Measurements from ENCODE around the gene RPA1.
"Not testable (repeated sequence)": the region's sequence is repeated elsewhere in the genome, so short reads cannot be mapped to it uniquely, and the experiment has no call there.

Gene RPA1

DNA sequence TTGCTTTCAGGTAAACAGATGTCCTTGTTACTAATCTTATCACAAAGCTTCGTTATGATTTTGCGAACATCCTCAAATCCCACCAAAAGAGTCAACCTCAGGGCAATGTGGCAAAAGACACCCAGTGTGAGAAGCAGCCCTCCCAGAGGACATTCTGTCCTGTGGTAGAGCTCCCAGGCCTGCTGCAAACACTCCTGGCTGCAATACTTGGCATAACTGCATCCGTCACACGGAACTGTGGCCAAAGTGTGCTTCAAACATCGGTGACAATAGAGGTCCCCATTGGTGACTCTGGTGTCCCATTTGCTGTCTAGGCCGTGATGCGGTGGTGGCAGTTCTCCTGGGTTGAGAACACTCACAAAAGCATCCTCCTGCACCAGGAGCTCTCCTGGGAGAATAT, 29.6 kb upstream of the RPA1 start:
- TF ChIP-seq, protein P1, sequence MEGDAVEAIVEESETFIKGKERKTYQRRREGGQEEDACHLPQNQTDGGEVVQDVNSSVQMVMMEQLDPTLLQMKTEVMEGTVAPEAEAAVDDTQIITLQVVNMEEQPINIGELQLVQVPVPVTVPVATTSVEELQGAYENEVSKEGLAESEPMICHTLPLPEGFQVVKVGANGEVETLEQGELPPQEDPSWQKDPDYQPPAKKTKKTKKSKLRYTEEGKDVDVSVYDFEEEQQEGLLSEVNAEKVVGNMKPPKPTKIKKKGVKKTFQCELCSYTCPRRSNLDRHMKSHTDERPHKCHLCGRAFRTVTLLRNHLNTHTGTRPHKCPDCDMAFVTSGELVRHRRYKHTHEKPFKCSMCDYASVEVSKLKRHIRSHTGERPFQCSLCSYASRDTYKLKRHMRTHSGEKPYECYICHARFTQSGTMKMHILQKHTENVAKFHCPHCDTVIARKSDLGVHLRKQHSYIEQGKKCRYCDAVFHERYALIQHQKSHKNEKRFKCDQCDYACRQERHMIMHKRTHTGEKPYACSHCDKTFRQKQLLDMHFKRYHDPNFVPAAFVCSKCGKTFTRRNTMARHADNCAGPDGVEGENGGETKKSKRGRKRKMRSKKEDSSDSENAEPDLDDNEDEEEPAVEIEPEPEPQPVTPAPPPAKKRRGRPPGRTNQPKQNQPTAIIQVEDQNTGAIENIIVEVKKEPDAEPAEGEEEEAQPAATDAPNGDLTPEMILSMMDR (IDR thresholded peaks at IDR 0.05; ENCODE audit: low read length, missing control alignments), result no peak
- DNase-seq (ENCODE audit: low read depth), result no peak
- H3K4me3 ChIP-seq (replicated peaks; ENCODE audit: low read depth, low read length), result no peak overlapping the region

DNA sequence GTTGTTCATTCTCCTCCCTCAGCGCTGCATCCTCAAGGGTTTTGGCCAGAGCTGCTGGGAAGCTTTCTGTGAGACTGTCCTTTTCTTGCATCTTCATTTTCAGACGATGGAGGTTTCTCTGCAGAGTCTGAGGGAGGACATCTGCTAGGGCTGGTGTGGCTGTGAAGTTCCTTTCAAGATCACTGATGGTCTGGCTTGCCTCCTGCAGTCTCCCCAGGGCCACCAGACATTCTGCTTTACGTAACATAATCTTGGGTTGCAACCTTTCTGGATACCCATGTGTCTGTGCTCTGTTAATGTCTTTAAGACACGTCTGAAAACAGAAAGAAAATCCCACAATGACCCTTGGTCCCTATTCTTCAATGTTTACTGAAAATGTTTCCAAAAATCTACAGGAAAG, 29.1 kb upstream of the RPA1 start:
- no peak for DNase-seq (ENCODE audit: low read depth)
- no peak overlapping the region for H3K4me3 ChIP-seq (replicated peaks; ENCODE audit: low read depth, low read length)
- TF ChIP-seq, protein P1 (IDR thresholded peaks at IDR 0.05; ENCODE audit: low read length, missing control alignments), result no peak

DNA sequence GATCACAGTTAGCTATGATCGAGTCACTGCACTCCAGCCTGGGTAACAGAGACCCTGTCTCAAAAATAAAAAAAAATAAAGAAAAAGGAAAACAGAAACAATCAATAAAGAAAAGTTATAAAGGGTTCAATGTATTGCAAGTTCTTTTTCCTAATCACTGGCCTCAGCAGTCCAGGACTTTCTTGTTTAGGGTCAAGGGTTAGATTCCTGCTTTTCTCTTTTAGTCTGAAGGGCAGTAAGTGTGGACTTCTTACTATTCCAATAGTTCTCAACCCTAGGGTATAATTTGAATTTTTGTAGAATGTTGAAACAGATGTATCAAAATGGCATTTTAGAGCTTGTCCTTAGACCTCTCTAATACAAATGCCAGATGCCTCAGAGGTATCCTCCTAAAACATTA, 27.4 kb upstream of the RPA1 start:
- TF ChIP-seq, protein P1 (IDR thresholded peaks at IDR 0.05; ENCODE audit: low read length, missing control alignments), result no peak
- H3K4me3 ChIP-seq (replicated peaks; ENCODE audit: low read depth, low read length), result no peak overlapping the region
- no peak for DNase-seq (ENCODE audit: low read depth)

DNA sequence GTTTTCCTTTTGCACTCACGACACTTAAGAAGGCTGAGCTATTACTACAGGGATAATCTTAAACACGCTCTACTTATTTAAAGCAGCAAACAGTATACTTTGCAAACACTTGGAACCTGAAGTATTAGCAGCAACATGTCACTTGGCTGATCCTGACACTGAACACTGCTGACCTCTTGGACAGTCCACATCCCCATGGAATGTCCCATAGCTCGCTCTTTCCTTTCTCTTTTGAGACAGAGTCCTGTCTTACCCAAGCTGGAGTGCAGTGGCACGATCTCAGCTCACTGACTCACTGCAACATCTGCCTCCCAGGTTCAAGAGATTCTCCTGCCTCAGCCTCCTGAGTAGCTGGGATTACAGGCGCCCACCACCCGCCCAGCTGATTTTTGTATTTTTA, 26.5 kb upstream of the RPA1 start:
- TF ChIP-seq, protein P1 (IDR thresholded peaks at IDR 0.05; ENCODE audit: low read length, missing control alignments), result no peak

DNA sequence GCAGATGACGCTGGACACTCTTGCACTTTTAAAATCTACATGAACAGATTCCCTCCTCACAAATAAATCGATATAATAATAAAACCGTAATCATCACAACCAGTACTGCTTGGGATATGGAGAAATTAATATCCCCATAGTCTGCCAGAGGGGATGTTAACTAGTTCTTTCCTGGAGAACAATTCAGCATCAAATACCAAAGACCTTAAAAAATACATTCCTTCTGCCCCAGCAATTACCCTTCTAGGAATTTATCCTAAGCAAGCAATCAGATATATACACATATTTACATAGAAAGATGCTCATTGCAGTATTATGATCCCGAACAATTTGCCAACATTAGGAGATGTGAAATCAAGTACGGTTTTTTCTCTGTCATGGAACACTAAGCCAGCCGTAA, 21.9 kb upstream of the RPA1 start:
- TF ChIP-seq, protein P1 (IDR thresholded peaks at IDR 0.05; ENCODE audit: low read length, missing control alignments), result no peak
- no peak for DNase-seq (ENCODE audit: low read depth)
- H3K4me3 ChIP-seq (replicated peaks; ENCODE audit: low read depth, low read length), result no peak overlapping the region

More for the DNA sequence above, 26.5 kb upstream of the RPA1 start:
- H3K4me3 ChIP-seq (replicated peaks; ENCODE audit: low read depth, low read length), result no peak overlapping the region
- no peak for DNase-seq (ENCODE audit: low read depth)

DNA sequence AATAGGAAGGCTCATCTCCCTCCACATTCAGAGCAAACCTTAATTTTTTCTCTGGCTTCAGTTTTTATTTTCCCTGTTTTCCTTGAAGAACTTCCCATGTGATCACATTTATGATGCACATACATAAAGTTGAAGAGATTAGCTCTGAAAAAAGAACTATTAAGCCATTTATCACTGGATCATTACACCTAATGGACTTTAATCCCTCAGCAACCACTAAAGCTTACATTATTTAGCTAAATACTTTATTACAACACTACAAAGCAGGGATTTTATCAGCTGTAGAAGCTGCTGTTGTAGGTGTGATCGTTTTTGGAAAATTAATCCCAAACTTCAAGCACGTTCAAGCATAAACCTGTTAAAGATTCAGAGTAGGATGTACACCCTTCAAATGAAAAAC, 21.2 kb upstream of the RPA1 start:
- H3K4me3 ChIP-seq (replicated peaks; ENCODE audit: low read depth, low read length), result no peak overlapping the region
- no peak for DNase-seq (ENCODE audit: low read depth)
- TF ChIP-seq, protein P1 (IDR thresholded peaks at IDR 0.05; ENCODE audit: low read length, missing control alignments), result no peak

DNA sequence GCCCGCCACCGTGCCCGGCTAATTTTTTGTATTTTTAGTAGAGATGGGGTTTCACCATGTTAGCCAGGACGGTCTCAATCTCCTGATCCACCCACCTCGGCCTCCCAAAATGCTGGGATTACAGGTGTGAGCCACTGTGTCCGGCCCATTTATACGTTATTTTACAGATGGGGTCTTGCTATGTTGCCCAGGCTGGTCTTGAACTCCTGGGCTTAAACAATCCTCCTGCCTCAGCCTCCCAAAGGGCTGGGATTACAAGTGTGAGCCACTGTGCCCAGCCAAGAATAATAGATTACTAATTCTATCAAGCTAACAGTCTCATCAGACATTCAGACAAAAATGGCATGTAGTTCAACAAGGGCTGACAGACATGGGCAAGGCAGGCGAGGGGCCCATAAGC, 20.0 kb upstream of the RPA1 start:
- not testable (repeated sequence) for H3K4me3 ChIP-seq (replicated peaks; ENCODE audit: low read depth, low read length); DNase-seq (ENCODE audit: low read depth)
